SK-N-SH (cell line): ENCODE data around the gene SFTPB. TPM values are rescaled to one million over a fixed set of nuclear protein-coding genes. Genes with fewer than 3 reads are reported as not detected.

Source experiments
- CTCF ChIA-PET: fragments of 300-600, 350-600 bp; formaldehyde crosslinking; extraction: SDS; loops from one replicate; lab custom pipeline; 2021; lab: Yijun Ruan, JAX
- POLR2A ChIA-PET: fragments of 350-600 bp; sonication (Branson Sonifier 250); formaldehyde crosslinking; extraction: SDS; loops from one replicate; lab custom pipeline; 2020; ENCODE audit warnings: antibody characterized with exemption, inconsistent platforms; lab: Yijun Ruan, JAX
- DNase-seq: peaks from one replicate; pipeline ENCODE4 v3.0.0; 2012
- H2AFZ ChIP-seq: fragments of 200-600 bp; sonication (generic); 2 replicates; pipeline ENCODE4 v1.8.1; 2016; ENCODE audit warnings: antibody characterized with exemption, mild to moderate bottlenecking, low read depth
- H3F3A ChIP-seq: fragments of 200-600 bp; sonication (generic); replicated peaks from 2 replicates; pipeline ENCODE3; 2016; ENCODE audit warnings: antibody characterized with exemption, mild to moderate bottlenecking; ENCODE audit not compliant: insufficient read depth
- H3K27ac ChIP-seq, 2 experiments: fragments of 200-500 bp in 1 of 2; fragments of 200-600 bp in 1 of 2; sonication (Bioruptor generic) in 1 of 2; sonication (generic), shearing (Covaris generic) in 1 of 2; 2 replicates each; pipeline versions ENCODE4 v1.5.1 to v1.6.1; 2014 to 2016; ENCODE audit warnings: low read depth in 2 of 2, inconsistent platforms in 1 of 2, low read length in 1 of 2, mild to moderate bottlenecking in 1 of 2, mixed read lengths in 1 of 2
- H3K27me3 ChIP-seq: fragments of 200-600 bp; sonication (generic), shearing (Covaris generic); 2 replicates; pipeline ENCODE4 v1.6.1; 2016; ENCODE audit warnings: mixed run types; ENCODE audit not compliant: insufficient read depth
- H3K36me3 ChIP-seq, 2 experiments: fragments of 200-500 bp in 1 of 2; fragments of 200-600 bp in 1 of 2; sonication (Bioruptor generic) in 1 of 2; sonication (generic) in 1 of 2; replicated peaks in 1 of 2; 2 replicates each; pipeline versions ENCODE3 to v1.5.1; 2014 to 2016; ENCODE audit warnings: low read length in 1 of 2, mild to moderate bottlenecking in 1 of 2; ENCODE audit not compliant: insufficient read depth in 2 of 2, control insufficient read depth in 1 of 2
- H3K4me1 ChIP-seq, 2 experiments: fragments of 200-500 bp in 1 of 2; fragments of 200-600 bp in 1 of 2; sonication (Bioruptor generic) in 1 of 2; sonication (generic), shearing (Covaris generic) in 1 of 2; 2 replicates each; pipeline versions ENCODE4 v1.5.1 to v1.6.1; 2014 to 2016; ENCODE audit warnings: low read depth in 1 of 2, low read length in 1 of 2, mixed run types in 1 of 2; ENCODE audit not compliant: insufficient read depth in 2 of 2, control insufficient read depth in 1 of 2
- H3K4me2 ChIP-seq: fragments of 200-600 bp; sonication (generic), shearing (Covaris generic); 2 replicates; pipeline ENCODE4 v1.6.1; 2017; ENCODE audit warnings: mixed run types
- H3K4me3 ChIP-seq, 2 experiments: fragments of 200-500 bp in 1 of 2; fragments of 200-600 bp in 1 of 2; sonication (Bioruptor generic) in 1 of 2; sonication (generic), shearing (Covaris generic) in 1 of 2; 2 replicates each; pipeline versions ENCODE4 v1.5.1 to v1.8.1; 2014 to 2016; ENCODE audit warnings: low read depth in 2 of 2, inconsistent platforms in 1 of 2, low read length in 1 of 2, mild to moderate bottlenecking in 1 of 2, mixed read lengths in 1 of 2, moderate library complexity in 1 of 2
- H3K79me2 ChIP-seq: fragments of 200-600 bp; sonication (generic); 2 replicates; pipeline ENCODE4 v1.8.1; 2017; ENCODE audit warnings: mild to moderate bottlenecking; ENCODE audit not compliant: insufficient read depth
- H3K9ac ChIP-seq: fragments of 200-600 bp; sonication (generic); 2 replicates; pipeline ENCODE4 v1.6.1; 2017; ENCODE audit warnings: mixed run types
- H3K9me2 ChIP-seq: fragments of 200-600 bp; sonication (generic); 2 replicates; pipeline ENCODE4 v1.6.1; 2017; ENCODE audit warnings: mixed run types
- H3K9me3 ChIP-seq: fragments of 200-600 bp; sonication (generic); 2 replicates; pipeline ENCODE4 v1.6.1; 2017; ENCODE audit warnings: mixed run types, mild to moderate bottlenecking, moderate library complexity
- H4K20me1 ChIP-seq: fragments of 200-600 bp; sonication (generic); 2 replicates; pipeline ENCODE4 v1.6.1; 2017; ENCODE audit warnings: mild to moderate bottlenecking, mixed run types; ENCODE audit not compliant: insufficient read depth
- CHD2 ChIP-seq: fragments of 150-350 bp; IDR thresholded peaks from 2 replicates; pipeline ENCODE4 v1.6.1; 2018; ENCODE audit warnings: low read length; ENCODE audit not compliant: partially characterized antibody
- ELF1 ChIP-seq: IDR thresholded peaks from 2 replicates; pipeline ENCODE4 v1.4.0; 2012
- EZH2phosphoT487 ChIP-seq: fragments of 200-600 bp; sonication (generic); IDR thresholded peaks from 2 replicates; pipeline ENCODE4 v1.6.1; 2017; ENCODE audit warnings: low read depth, mixed run types, mild to moderate bottlenecking, antibody characterized with exemption, moderate library complexity, borderline replicate concordance
- JUND ChIP-seq: IDR thresholded peaks from 2 replicates; pipeline ENCODE4 v1.4.0; 2012
- MEF2A ChIP-seq: IDR thresholded peaks from 2 replicates; pipeline ENCODE4 v1.4.0; 2012; ENCODE audit warnings: low read depth, borderline replicate concordance
- MXI1 ChIP-seq: IDR thresholded peaks from 2 replicates; pipeline ENCODE4 v1.6.1; 2012; ENCODE audit warnings: mild to moderate bottlenecking, low read depth, low read length, improper control_type of control experiment
- NFIC ChIP-seq: IDR thresholded peaks from 2 replicates; pipeline ENCODE4 v1.4.0; 2012; ENCODE audit warnings: borderline replicate concordance
- POLR2AphosphoS5 ChIP-seq: IDR thresholded peaks from 2 replicates; pipeline ENCODE4 v1.6.1; 2012; ENCODE audit warnings: low read depth, low read length
- RCOR1 ChIP-seq: fragments of 150-350 bp; IDR thresholded peaks from 2 replicates; pipeline ENCODE4 v1.6.1; 2017; ENCODE audit warnings: antibody characterized with exemption, low read length
- TAF1 ChIP-seq: IDR thresholded peaks from 2 replicates; pipeline ENCODE4 v1.6.1; 2012; ENCODE audit warnings: low read depth, mild to moderate bottlenecking, low read length, moderate library complexity, borderline replicate concordance
- USF2 ChIP-seq: fragments of 150-350 bp; IDR thresholded peaks from 2 replicates; pipeline ENCODE4 v1.6.1; 2017; ENCODE audit warnings: antibody characterized with exemption, low read length, low read depth, borderline replicate concordance
- WGBS: methylation state at CpG from one replicate; pipeline ENCODE4 v1.1.6; 2017; ENCODE audit warnings: low lambda C conversion rate; 5-methylcytosine and 5-hydroxymethylcytosine counted together
- polyA plus RNA-seq, 3 experiments: library from polyadenylated mRNA; depleted of rRNA; stranded (reverse); fragments of >200 nt; gene quantifications; 2 replicates each; pipeline ENCODE4 v1.2.3, GENCODE V29; 2012
- TF ChIP-seq, protein P1 (sequence below): IDR thresholded peaks from 2 replicates; pipeline ENCODE4 v1.4.0; 2012; ENCODE audit warnings: low read depth, borderline replicate concordance
- TF ChIP-seq, protein P2 (sequence below): IDR thresholded peaks from 2 replicates; pipeline ENCODE4 v1.4.0; 2012; ENCODE audit warnings: low read depth, borderline replicate concordance
- TF ChIP-seq, protein P3 (sequence below): fragments of 200-600 bp; sonication (generic); IDR thresholded peaks from 2 replicates; pipeline ENCODE4 v1.6.1; 2017; ENCODE audit warnings: antibody characterized with exemption, mild to moderate bottlenecking, moderate library complexity

The SFTPB gene
- polyA plus RNA-seq, 1 of the 3 experiments (the other 2 are of a cell fraction), result not detected

- no peaks in the 10 kb centered on the region for H4K20me1 ChIP-seq
- 97% methylated on average over 2 of the region's 2 CpGs for WGBS
- peaks cover 30 to 32% of the 10 kb centered on the region in 2 experiments for H3K36me3 ChIP-seq
- H3K9me2 ChIP-seq, result no peaks in the 10 kb centered on the region
- peak overlapping the region in 1 of 2 experiments; percentile 35; a peak in 1 of 4 replicates for H3K27ac ChIP-seq
- H3K4me2 ChIP-seq, result no peak overlapping the region
- H3K9ac ChIP-seq, result no peak overlapping the region
- peaks cover 3% of the 10 kb centered on the region; the same call in 1 of the 2 replicates for H3K79me2 ChIP-seq
- peaks cover 31% of the 10 kb centered on the region for H3F3A ChIP-seq
- TF ChIP-seq TAF1, result no peak
- no peak for TF ChIP-seq NFIC
- TF ChIP-seq, protein P1, sequence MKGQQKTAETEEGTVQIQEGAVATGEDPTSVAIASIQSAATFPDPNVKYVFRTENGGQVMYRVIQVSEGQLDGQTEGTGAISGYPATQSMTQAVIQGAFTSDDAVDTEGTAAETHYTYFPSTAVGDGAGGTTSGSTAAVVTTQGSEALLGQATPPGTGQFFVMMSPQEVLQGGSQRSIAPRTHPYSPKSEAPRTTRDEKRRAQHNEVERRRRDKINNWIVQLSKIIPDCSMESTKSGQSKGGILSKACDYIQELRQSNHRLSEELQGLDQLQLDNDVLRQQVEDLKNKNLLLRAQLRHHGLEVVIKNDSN, result no peak
- TF ChIP-seq JUND, result no peak
- no peak for TF ChIP-seq POLR2AphosphoS5
- TF ChIP-seq RCOR1, result no peak
- TF ChIP-seq MXI1, result no peak
- TF ChIP-seq ELF1, result no peak
- no peak for TF ChIP-seq MEF2A
- TF ChIP-seq, protein P2, sequence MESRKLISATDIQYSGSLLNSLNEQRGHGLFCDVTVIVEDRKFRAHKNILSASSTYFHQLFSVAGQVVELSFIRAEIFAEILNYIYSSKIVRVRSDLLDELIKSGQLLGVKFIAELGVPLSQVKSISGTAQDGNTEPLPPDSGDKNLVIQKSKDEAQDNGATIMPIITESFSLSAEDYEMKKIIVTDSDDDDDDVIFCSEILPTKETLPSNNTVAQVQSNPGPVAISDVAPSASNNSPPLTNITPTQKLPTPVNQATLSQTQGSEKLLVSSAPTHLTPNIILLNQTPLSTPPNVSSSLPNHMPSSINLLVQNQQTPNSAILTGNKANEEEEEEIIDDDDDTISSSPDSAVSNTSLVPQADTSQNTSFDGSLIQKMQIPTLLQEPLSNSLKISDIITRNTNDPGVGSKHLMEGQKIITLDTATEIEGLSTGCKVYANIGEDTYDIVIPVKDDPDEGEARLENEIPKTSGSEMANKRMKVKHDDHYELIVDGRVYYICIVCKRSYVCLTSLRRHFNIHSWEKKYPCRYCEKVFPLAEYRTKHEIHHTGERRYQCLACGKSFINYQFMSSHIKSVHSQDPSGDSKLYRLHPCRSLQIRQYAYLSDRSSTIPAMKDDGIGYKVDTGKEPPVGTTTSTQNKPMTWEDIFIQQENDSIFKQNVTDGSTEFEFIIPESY, result no peak
- TF ChIP-seq, protein P3, sequence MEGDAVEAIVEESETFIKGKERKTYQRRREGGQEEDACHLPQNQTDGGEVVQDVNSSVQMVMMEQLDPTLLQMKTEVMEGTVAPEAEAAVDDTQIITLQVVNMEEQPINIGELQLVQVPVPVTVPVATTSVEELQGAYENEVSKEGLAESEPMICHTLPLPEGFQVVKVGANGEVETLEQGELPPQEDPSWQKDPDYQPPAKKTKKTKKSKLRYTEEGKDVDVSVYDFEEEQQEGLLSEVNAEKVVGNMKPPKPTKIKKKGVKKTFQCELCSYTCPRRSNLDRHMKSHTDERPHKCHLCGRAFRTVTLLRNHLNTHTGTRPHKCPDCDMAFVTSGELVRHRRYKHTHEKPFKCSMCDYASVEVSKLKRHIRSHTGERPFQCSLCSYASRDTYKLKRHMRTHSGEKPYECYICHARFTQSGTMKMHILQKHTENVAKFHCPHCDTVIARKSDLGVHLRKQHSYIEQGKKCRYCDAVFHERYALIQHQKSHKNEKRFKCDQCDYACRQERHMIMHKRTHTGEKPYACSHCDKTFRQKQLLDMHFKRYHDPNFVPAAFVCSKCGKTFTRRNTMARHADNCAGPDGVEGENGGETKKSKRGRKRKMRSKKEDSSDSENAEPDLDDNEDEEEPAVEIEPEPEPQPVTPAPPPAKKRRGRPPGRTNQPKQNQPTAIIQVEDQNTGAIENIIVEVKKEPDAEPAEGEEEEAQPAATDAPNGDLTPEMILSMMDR, result no peak
- TF ChIP-seq USF2, result no peak
- no peak for TF ChIP-seq EZH2phosphoT487
- no peak for TF ChIP-seq CHD2
- H3K4me3 ChIP-seq, result no peak overlapping the region
- ChIA-PET POLR2A (no interaction called here), CTCF (interaction anchor here (0.8 to 7.5 kb wide), 5 partner anchors 8 to 176 kb away, joined by 3 to 62 read pairs (median 3); no protein-coding TSS in a partner anchor)
- H3K9me3 ChIP-seq, result no peaks in the 10 kb centered on the region
- peaks cover 0 to 12% of the 10 kb centered on the region in 2 experiments; a peak in 1 of 4 replicates for H3K4me1 ChIP-seq
- H2AFZ ChIP-seq, result no peak overlapping the region
- H3K27me3 ChIP-seq, result no peaks in the 10 kb centered on the region
- DNase-seq, result no peak
These were observed 15.9 kb downstream of the SFTPB start for GRCh38 chr2:85652056-85652455.
